Stimulated activated CD8-positive, alpha-beta memory T cell treated with anti-CD3 and anti-CD28 coated beads, Interleukin-15, amount 100 ng/mL, for 1 hour (primary cell): ENCODE measurements around the gene MRPL18.
A peak's percentile ranks its signal among the peaks of the same experiment; 100 is the strongest.
"Not testable (repeated sequence)": the region's sequence is repeated elsewhere in the genome, so short reads cannot be mapped to it uniquely, and the experiment has no call there.

Source experiments
- DNase-seq: peaks from one replicate; pipeline ENCODE4 v3.0.0-alpha.2; 2020; ENCODE audit warnings: low read depth

The MRPL18 gene

DNA sequence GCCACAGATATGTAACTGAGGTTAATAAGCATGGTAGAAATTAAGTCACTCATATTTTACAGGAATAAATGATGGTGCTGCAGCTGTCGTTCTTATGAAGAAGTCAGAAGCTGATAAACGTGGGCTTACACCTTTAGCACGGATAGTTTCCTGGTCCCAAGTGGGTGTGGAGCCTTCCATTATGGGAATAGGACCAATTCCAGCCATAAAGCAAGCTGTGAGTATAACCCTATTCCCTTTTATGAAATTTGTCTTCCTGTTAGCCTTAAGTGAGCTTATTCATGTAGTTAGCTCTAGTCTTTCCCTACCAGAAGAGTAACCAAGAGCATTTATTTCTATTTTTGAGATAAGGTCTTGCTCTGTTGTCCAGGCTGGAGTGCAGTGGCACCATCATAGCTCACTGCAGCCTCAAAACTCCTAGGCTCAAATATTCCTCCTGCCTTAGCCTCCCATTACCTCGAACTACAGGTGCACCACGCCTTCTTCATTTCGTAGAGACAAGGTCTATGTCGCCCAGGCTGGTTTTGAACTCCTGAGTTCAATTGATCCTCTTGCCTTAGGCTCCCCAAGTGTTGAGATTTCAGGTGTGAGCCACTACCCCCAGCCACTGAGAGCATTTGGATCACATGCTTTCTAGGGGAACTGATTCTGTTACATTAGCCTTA lies 12.9 kb upstream of the MRPL18 start:
- no peak for DNase-seq

DNA sequence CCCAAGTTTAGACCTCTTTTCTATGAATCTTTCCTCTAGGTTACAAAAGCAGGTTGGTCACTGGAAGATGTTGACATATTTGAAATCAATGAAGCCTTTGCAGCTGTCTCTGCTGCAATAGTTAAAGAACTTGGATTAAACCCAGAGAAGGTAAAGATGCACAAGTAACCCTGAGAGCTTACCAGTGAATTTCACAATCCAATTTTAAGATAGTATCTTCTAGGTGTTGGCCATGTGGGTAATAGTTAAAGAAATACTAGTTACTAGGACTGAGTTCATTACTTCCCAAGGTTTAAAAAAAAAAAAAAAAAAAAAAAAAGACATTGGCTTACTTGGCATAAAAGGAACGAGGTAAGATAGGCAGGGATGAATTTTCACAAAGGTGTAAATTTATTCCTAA lies 12.1 kb upstream of the MRPL18 start:
- no peak for DNase-seq

DNA sequence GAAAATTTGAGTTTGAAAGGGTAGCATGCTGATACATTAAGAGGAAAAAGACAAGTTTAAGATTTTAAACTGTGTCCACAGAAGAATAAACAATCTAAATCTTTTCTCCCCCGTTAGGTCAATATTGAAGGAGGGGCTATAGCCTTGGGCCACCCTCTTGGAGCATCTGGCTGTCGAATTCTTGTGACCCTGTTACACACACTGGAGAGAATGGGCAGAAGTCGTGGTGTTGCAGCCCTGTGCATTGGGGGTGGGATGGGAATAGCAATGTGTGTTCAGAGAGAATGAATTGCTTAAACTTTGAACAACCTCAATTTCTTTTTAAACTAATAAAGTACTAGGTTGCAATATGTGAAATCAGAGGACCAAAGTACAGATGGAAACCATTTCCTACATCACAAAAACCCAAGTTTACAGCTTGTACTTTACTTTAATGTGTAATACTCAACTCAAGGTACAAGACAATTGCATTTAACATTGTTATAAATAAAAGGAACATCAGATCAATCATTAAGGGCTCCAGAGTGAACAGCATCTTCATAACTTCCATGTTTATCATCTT lies 11.6 kb upstream of the MRPL18 start:
- DNase-seq = no peak

DNA sequence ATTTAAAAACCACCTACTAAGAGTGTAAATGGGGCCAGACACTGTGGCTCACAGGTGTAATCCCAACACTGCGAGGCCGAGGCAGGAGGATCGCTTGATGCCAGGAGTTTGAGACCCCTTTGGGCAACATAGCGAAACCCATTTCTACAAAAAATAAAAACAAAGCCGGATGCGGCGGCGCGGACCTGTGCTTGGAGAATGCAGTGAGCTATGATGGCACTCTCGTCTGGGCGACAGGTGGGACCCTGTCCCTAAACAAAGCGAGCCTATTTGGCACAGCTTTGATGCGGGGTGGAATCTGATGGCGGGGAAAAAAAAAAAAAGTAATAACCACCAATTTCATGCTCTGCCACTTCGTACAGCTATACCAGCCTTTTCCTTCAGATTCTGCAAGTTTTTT lies 2.0 kb upstream of the MRPL18 start:
- no peak for DNase-seq

DNA sequence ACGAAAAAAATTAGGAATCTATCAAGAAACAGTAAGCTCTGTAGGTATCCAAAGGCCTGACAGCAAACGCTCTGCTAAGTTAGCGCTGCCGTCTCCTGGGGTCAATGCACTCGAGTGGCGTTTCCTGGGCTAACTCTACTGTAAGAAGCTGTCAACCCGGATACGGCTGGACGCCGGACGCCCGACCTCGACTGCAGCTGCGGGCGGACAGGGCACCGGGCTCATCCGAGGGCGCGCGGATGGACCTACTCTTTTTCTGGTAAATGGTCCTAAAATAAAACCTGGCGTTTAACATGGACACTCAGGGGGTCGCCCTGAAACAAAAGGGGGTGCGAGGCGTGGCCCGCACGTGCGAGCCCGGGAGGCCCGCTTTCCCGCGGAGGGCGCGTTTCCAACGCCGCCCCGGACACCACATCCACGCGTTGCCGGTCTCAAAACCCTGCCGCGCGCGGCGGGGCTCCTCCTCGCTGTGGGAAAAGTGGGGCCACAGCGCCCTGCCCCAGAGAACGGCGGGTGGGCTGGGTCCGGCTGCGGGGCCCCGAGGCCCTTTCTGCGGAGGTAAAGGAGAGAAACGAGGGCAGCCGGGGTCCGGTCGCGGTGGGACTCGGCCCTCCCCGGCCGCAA lies 1.4 kb upstream of the MRPL18 start:
- no peak for DNase-seq

DNA sequence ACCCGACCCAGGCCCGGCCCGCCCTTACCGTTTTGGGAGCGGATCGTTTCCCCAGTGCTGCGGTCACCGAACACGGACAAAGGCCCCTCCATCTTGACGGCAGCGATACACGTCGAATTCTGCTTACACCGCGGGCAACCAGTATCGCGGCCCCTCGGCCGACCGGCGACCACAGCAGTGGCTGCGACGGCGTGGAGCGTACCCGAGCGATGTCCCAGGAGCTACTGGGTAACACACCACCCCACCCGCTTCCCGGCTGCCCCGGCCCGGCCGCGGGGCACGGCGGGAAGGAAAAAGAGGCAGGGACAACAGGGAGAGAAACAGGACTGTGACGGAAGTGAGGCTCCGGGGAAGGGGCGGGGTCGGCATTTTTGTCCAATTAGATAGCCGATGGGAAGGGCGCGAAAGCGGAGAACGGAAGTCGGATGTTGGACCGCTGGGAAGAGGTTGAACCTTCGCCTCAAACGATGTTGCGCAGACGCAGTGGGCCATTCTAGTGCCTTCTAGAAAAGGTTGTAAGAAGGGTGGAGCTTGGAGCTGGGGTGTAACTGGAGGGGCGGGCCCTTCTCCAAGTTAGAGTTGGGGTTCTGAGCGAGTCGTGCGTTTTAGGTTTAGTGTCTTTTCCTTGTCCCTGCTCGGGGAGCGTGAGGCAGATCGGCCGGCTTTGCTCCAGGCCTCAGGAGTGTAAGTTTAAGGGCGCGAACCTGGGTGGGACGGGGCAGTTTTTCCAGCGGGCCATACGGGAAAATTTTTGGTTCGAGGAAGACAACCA lies 704 bp upstream of the MRPL18 start, which contains the start of gene TCP1:
Gene TCP1 (minus strand): TSS at position 226 of the 772 bp plus-strand sequence. CDS start 134 bp downstream, at position 92.
- peak; percentile 99 for DNase-seq

DNA sequence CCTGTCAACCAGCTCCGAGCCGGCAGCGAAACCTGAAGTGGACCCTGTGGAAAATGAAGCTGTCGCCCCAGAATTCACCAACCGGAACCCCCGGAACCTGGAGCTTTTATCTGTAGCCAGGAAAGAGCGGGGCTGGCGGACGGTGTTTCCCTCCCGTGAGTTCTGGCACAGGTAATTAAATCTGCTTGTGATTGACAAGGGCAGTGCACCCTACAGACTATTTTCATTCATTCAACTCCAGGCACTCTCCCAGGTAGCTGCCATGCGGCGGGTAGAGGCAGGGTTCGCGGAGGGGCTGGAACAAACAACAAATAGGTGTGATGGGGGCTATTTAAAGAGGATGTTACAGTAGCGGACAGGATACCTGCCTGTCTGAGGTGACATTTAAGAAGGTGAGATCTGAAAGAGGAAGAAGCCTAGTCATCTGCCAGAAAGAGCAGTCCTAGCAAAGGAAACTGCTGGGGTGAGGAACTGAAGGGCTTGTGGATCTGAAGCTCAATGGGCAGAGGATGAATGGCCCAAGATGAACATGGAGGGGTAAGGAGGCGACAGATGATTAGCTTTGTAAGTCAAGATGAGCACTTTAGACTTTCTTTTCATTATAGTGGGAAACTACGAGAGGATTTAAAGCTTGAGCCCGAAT lies 810 bp downstream of the MRPL18 start:
- DNase-seq = no peak

DNA sequence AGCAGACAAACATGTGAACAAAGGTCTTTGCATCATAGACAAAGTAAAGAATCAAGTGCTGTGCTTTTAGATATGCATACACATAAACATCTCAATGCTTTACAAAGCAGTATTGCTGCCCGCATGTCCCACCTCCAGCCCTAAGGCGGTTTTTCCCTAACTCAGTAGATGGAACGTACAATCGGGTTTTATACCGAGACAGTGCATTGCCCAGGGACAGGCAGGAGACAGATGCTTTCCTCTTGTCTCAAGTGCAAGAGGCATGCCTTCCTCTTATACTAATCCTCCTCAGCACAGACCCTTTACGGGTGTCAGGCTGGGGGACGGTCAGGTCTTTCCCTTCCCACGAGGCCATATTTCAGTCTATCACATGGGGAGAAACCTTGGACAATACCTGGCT lies 4.7 kb downstream of the MRPL18 start:
- not testable (repeated sequence) for DNase-seq

DNA sequence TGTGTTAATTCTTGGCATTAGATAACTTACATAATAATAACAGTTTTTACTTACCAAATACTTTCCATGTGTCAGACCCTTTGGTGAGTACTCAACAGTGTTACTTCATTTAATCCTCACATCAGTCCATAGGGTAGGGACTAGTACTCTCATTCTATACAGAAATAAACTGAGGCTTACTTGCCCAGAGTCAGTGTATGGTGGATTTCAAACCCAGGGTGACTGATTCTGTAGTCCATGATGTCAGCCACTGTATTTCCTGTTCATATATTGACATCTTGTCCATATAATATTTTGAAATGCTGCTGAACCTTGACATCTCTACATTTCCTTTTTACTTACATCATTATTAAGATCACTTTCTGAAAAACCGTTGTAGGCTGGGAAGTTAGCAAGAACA lies 7.3 kb downstream of the MRPL18 start:
- DNase-seq = no peak

DNA sequence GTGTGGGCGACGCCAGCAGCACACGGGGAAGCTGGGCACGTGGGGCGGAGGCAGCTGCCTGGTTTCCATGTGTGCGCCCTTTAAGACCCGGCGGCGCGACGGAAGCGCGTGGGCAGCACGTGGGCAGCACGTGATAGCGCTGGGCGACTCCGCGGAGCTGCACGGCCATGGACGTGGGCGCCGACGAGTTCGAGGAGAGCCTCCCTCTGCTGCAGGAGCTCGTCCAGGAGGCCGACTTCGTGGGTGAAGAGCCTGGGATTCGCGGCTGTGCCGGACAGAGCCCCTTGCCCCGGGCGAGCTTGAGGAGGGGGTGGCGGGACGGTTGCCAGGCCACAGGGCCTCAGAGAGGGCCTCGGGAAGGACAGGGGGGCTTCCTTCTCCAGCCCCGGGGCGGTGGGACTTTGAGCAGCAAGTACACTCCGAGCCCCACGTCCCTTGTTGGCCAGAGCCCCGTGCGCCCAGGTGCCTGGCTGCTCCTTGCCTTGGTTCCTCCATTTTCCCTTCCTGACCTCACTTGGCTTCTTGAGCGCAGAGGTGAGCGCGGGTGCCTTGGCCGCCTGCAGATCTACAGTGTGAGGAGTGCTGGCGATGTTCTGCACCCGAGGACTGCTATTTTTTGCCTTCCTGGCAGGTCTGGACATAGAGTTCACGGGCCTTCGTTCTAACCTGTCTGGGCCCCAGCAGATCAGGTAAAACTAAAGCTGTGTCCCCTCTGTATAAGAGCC lies 10.0 kb downstream of the MRPL18 start, which contains the start of gene PNLDC1:
Gene PNLDC1 (plus strand): TSS at position 136 of the 725 bp plus-strand sequence. CDS start 32 bp downstream, at position 168.
- DNase-seq = no peak

DNA sequence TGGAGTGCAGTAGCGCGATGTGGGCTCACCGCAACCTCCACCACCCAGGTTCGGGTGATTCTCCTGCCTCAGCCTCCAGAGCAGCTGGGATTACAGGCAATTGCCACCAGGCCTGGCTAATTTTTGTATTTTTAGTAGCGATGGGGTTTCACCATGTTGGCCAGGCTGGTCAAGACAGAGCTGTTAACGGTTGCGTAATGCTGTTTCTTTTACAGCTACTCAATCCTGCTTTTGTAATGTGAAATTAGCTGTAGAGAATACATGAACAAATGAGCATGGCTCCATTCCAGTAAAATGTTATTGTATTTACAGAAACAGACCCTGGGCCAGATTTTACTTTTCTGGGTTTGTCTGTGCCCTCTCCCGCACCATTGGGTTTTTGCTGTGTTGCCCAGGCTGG lies 11.7 kb downstream of the MRPL18 start:
- no peak for DNase-seq

DNA sequence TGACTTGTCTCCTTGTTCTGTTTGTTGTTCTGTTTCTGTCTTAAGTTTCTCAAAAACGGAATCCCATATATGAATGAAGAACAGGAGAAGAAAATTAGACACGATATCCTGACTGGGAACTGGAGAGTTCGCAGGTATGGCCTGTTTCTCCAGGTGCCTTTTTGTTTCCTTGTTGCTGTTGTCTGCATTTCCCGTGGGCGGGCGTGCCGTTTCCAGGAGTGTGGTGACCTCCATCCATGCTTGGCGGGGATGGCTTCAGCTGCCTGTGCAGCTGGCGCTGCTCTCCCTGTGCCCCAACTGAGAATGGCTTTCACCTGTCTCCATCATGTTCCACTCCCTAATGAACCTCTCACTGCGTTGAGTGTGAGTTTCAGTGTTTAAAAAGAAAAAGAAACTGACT lies 14.2 kb downstream of the MRPL18 start:
- no peak for DNase-seq

DNA sequence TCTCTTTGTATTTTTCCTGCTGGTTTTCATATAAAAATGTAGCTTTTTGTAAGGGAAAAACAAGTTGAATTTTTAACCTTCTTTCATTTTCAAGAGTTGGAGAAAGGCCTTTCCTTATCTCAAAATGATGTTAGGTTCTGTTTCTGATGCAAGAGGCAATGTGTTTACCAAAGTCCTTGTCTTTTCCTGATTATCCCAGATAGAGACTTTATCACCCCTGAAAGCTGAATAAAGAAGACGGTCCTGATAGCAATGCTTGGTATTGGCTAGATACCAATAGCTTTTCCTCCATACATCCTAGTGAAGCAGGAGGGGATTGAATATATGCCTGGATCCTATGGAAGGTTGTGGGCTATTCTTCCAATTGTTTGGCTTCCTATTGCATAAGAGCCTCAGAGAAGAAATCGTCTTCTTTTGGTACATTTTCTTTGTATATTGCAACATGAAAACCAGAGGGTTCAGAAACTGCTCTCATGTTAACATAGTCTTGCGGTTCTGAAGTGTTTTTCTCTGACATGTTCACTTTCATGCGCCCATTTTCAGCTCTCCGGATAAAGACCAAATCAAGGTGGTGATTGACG lies 15.3 kb downstream of the MRPL18 start:
- DNase-seq = no peak

DNA sequence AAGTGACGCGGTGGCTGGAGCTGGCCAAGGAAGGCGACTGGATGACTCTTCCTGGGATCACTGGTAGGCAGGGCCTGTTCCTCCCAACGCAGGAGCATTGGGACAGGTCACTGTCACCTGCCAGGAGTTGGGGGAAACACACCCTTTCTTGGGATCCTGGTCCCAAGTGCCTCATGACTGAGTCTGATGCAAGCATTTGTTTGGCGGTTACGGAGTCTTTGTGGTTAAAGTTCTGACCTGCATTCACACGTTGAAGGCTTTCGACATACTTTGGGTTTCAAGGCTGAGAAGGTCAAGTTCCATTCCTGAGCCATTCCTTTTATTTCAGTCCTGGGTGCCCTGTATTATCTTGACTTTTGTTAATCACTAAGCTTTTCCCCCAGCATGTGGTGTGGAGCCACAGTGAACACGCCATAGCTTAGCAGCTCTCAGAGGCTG lies 15.8 kb downstream of the MRPL18 start:
- DNase-seq = no peak

DNA sequence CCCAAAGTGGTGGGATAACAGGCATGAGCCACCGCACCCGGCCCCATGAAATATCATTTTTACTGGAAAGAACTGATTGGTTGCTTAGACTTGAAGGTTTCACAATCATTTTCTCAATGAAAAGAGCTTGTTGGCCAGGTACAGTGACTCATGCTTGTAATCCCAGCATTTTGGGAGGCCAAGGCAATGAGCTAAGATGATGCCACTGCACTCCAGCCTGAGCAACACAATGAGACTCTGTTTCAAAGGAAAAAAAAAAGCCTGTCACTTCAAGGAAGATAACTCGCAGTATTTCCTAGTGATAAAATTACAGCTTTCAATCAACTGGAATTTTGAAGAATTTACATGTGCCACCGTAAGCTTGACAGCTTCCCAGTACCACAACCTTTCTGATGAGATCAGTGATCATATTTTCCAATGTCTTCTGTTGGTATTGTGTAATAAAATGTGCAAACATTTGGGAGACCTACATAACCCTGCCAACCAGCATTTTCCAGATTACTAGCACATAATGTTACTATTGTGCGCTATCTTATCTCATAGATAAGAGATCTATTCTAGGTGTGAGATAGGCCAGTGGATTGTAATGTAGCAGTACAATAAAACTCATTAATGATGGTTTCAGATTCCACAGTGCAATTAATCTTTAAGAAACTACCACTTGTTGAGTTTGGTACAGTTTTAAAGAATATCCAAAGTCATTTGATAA lies 17.0 kb downstream of the MRPL18 start:
- no peak for DNase-seq

DNA sequence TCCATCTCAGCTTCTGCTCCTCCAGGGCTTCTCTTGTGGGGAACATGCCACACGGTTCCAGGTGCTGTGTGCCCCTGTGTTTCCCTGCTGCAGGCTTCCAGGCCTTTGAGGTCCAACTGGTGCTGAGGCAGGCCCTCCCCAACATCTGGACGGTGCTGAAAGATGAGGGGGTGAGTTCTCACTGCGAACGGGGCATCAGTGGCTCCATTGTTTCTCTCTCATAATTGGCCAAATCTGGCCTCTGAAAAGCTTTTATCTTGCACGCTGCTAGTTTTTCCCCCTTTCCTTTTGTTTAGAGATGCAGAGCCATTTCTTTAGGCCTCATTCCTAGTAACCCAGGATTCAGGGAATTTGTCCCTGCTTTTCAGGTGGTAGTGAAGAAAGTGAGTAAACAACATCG lies 18.4 kb downstream of the MRPL18 start:
- DNase-seq = no peak

DNA sequence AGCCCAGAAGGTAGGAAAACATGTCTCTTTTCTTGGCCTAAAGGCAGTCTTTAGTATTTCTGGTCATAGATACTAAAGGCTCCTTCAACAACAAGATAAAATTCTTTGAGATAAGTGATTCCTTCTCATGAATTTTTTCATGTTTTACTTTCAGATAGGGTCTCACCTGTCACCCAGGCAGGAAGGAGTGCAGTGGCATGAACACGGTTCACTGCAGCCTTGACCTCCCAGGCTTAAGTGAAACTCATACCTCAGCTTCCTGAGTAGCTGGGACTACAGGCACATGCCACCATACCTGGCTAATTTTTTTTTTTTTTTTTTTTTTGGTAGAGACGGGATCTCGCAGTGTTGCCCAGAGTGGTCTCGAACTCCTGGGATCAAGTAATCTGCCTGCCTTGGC lies 18.9 kb downstream of the MRPL18 start:
- no peak for DNase-seq

DNA sequence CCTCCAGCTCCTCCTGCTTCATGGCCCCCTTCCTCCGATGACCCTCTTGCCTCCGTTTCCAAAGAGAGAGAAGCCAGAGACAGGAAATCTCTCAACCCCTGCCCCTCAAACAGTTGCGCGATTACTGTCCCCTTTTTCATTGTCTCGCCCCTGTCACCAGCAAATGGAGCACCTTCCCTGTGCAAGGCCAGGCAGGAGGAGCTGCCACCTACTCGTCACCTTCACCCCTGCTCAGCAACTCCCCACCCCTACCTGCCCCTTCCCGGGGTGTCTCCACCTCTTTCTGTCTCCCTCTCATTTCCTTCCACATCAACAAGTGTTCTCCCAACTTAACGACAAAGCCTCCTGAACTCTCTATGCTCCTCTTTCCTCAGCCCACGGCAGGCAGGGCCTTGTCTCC lies 23.5 kb downstream of the MRPL18 start:
- no peak for DNase-seq

DNA sequence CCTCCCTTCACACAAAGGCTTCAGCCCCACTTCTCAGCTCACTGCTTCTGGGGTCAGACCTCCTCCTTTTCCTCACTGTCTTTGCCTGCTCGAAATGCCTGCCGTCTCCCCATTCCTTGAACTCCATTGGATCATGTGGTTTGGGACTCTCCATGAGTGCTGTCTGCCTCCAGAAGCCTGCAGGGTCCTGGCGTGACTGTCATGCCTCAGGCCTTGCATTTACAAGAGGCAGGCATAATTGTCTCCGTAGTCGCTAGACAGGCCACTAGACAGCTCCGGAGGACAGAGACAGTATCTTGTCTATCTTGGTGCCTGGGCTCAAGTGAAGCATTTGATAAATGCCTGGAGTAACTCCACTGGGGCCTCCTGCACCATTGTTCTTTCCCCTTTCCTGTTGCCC lies 25.1 kb downstream of the MRPL18 start:
- no peak for DNase-seq

DNA sequence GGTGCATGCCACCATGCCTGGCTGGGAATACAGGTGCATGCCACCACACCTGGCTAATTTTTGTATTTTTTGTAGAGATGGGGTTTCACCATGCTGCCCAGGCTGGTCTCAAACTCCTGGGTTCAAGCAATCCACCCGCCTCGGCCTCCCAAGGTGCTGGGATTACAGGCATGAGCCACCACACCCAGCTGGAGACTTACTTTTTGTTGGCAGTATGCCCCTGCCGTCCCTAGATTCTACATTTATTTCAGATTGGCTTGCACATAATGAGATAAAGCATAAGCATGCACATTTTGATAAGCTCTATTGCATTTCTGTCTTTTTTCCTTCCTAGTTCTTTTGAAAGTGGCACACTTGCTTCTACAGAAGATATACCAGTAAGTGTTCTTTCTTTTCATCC lies 26.5 kb downstream of the MRPL18 start:
- not testable (repeated sequence) for DNase-seq
